Measurements from ENCODE around the gene PTTG1IP.

The PTTG1IP gene

GRCh38 chr21:44912158-44912473 lies 38.6 kb upstream of the PTTG1IP start:
- ChIA-PET POLR2A (ENCODE audit: low non-redundant PET) (interaction anchor here (0.9 kb wide), 1 partner anchor 22 kb away, joined by 4 read pairs; no protein-coding TSS in a partner anchor), CTCF (interaction anchor here (1.5 to 2.0 kb wide), 2 partner anchors 16 to 20 kb away, joined by 4 to 10 read pairs; no protein-coding TSS in a partner anchor)
- H3K27ac ChIP-seq = peak overlapping the region; percentile 77
- no peak for DNase-seq (ENCODE audit: low spot score)
- TF ChIP-seq CTCF (conservative IDR thresholded peaks at IDR 0.05; ENCODE audit: low read depth) = no peak

GRCh38 chr21:44911384-44912157 lies 38.1 kb upstream of the PTTG1IP start:
- TF ChIP-seq CTCF (conservative IDR thresholded peaks at IDR 0.05; ENCODE audit: low read depth) = peak; percentile 53
- H3K27ac ChIP-seq = peak overlapping the region; percentile 77
- ChIA-PET CTCF (interaction anchor here (0.5 to 2.0 kb wide), 8 partner anchors 11 to 217 kb away, joined by 3 to 10 read pairs (median 4); no protein-coding TSS in a partner anchor), POLR2A (ENCODE audit: low non-redundant PET) (interaction anchor here (0.9 to 1.4 kb wide), 2 partner anchors 23 to 38 kb away, joined by 4 read pairs; partner anchors contain the start of gene PTTG1IP)
- no peak for DNase-seq (ENCODE audit: low spot score)

GRCh38 chr21:44911068-44911383 lies 37.5 kb upstream of the PTTG1IP start:
- TF ChIP-seq CTCF (conservative IDR thresholded peaks at IDR 0.05; ENCODE audit: low read depth) = no peak
- peak overlapping the region; percentile 77 for H3K27ac ChIP-seq
- no peak for DNase-seq (ENCODE audit: low spot score)
- CTCF ChIA-PET = interaction anchor here (0.5 to 2.0 kb wide), 8 partner anchors 10 to 217 kb away, joined by 3 to 10 read pairs (median 4); no protein-coding TSS in a partner anchor
- POLR2A ChIA-PET (ENCODE audit: low non-redundant PET) = interaction anchor here (1.4 kb wide), 1 partner anchor 37 kb away, joined by 4 read pairs; the partner anchor contains the start of gene PTTG1IP

GRCh38 chr21:44910229-44911067 lies 37.0 kb upstream of the PTTG1IP start:
- no peak for DNase-seq (ENCODE audit: low spot score)
- CTCF ChIA-PET = interaction anchor here (0.7 to 2.0 kb wide), 3 partner anchors 16 to 22 kb away, joined by 4 to 5 read pairs (median 4); no protein-coding TSS in a partner anchor
- POLR2A ChIA-PET (ENCODE audit: low non-redundant PET) = interaction anchor here (1.4 kb wide), 1 partner anchor 37 kb away, joined by 4 read pairs; the partner anchor contains the start of gene PTTG1IP
- TF ChIP-seq CTCF (conservative IDR thresholded peaks at IDR 0.05; ENCODE audit: low read depth) = no peak
- peak overlapping the region; percentile 77 for H3K27ac ChIP-seq

GRCh38 chr21:44909719-44910118 lies 36.2 kb upstream of the PTTG1IP start:
- ChIA-PET CTCF (interaction anchor here (0.7 kb wide), 1 partner anchor 15 kb away, joined by 5 read pairs; no protein-coding TSS in a partner anchor), POLR2A (ENCODE audit: low non-redundant PET) (no interaction called here)
- no peak for DNase-seq (ENCODE audit: low spot score)
- H3K27ac ChIP-seq = no peak overlapping the region
- no peak for TF ChIP-seq CTCF (conservative IDR thresholded peaks at IDR 0.05; ENCODE audit: low read depth)

- no peak for DNase-seq (ENCODE audit: low spot score)
- CTCF ChIA-PET = no interaction called here
- POLR2A ChIA-PET (ENCODE audit: low non-redundant PET) = no interaction called here
- no peak for TF ChIP-seq CTCF (conservative IDR thresholded peaks at IDR 0.05; ENCODE audit: low read depth)
- no peak overlapping the region for H3K27ac ChIP-seq
These were observed 35.4 kb upstream of the PTTG1IP start for GRCh38 chr21:44908908-44909307.
